Kidney (tissue), 14 donors: Measurements from ENCODE around the gene ARHGAP8. TPM values are rescaled to one million over a fixed set of nuclear protein-coding genes. Genes with fewer than 3 reads are reported as not detected.

Experiments used
- DNase-seq, 5 donors: peaks; one replicate each; pipeline ENCODE4 v3.0.0-alpha.2; 2013 to 2020
- FAIRE-seq: peaks from 2 replicates; lab custom pipeline; 2012; peaks lifted over from hg19 to GRCh38; lab: Jason Lieb, UNC
- H3K27ac ChIP-seq, 2 donors: one replicate each; pipeline ENCODE4 v1.7.0; 2013; ENCODE audit warnings: low read depth in 2 of 2, low read length in 2 of 2, inconsistent platforms in 1 of 2
- H3K27me3 ChIP-seq: one replicate; pipeline ENCODE4 v1.7.1; 2013; ENCODE audit warnings: low read length, inconsistent platforms; ENCODE audit not compliant: control insufficient read depth, insufficient read depth
- H3K36me3 ChIP-seq, 3 donors: one replicate each; pipeline versions ENCODE4 v1.7.0 to v1.7.1; 2013; ENCODE audit warnings: low read length in 3 of 3, control low read depth in 1 of 3, inconsistent platforms in 1 of 3; ENCODE audit not compliant: insufficient read depth in 3 of 3, control insufficient read depth in 2 of 3
- H3K4me1 ChIP-seq, 3 donors: one replicate each; pipeline versions ENCODE4 v1.7.0 to v1.7.1; 2013; ENCODE audit warnings: low read length in 3 of 3, inconsistent platforms in 1 of 3, low read depth in 1 of 3; ENCODE audit not compliant: control insufficient read depth in 2 of 3, insufficient read depth in 2 of 3
- H3K4me3 ChIP-seq, 3 donors: one replicate each; pipeline versions ENCODE4 v1.7.0 to v1.8.1; 2013; ENCODE audit warnings: low read length in 3 of 3, control low read depth in 1 of 3, inconsistent platforms in 1 of 3
- H3K9ac ChIP-seq, 3 donors: one replicate each; pipeline versions ENCODE4 v1.7.0 to v1.7.1; 2013; ENCODE audit warnings: low read length in 3 of 3, control low read depth in 1 of 3, inconsistent platforms in 1 of 3
- H3K9me3 ChIP-seq, 3 donors: one replicate each; pipeline versions ENCODE4 v1.7.0 to v1.7.1; 2013; ENCODE audit warnings: low read length in 3 of 3, control low read depth in 1 of 3, inconsistent platforms in 1 of 3; ENCODE audit not compliant: control insufficient read depth in 2 of 3, insufficient read depth in 1 of 3
- intact Hi-C: fragments of 100-400 bp; cut with DNase I; formaldehyde crosslinking; loops from one replicate; pipeline ENCODE4 v1.11.1; 2022
- polyA plus RNA-seq: library from polyadenylated mRNA; stranded (reverse); fragments of 350-450 nt; fragmentation: Illumina TruSeq; extraction: RNeasy Lipid Tissue Mini Kit (QIAGEN cat#74804); gene quantifications from one replicate; pipeline ENCODE4 v1.2.3, GENCODE V29; 2014; ENCODE audit warnings: low read depth, low replicate concordance; ENCODE audit not compliant: insufficient read depth
- total RNA-seq: library from RNA; stranded (reverse); fragmentation: NEBNext Ultra II Directional; extraction: Animal tissue kit (Norgen Biotek cat#: 25700); gene quantifications from one replicate; pipeline ENCODE4 v1.2.1, GENCODE V29; 2021
- TF ChIP-seq, protein P1 (sequence below): IDR thresholded peaks from 3 replicates; pipeline ENCODE4 v1.5.1; 2012; ENCODE audit warnings: mild to moderate bottlenecking, moderate library complexity, borderline replicate concordance; ENCODE audit not compliant: insufficient read depth; ENCODE audit errors: extremely low read depth
- donor health status: control.
- donor health status: control.
- donor health status: control.
- donor health status: control.
- donor health status: control.
- donor health status: DM: yes; HTN: yes; CAD: no.
- donor health status: Normal renal cell carcinoma (clear cell type).

Gene ARHGAP8
- total and polyA plus RNA-seq, 2 donors from 2014 or later, result 30.2 to 35.7 TPM

DNA sequence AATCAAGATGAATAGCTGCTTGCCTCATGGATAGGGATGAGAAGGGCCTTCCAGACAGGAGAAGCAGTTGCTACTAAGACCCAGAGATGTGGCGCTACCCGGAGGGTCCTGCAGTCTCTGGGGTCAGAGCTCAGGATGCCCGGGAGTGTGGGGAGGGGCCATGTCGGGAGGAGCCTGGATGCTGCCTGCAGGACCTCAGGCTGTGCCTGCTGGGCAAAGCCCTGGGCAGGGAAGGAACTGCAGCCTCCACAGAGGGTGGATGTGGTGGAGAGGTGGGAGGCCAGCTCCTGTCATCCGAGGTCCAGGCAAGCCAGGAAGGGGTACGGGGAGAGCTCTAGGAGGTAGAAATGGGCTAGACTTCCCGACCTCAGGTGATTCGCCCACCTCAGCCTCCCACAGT is 39.4 kb upstream of the ARHGAP8 start:
- Histone ChIP-seq H3K4me1 (peaks cover 0 to 10% (median 0%) of the 10 kb centered on the region in 3 donors), H3K9me3 (no peaks in the 10 kb centered on the region), H3K36me3 (peaks cover 0 to 4% (median 0%) of the 10 kb centered on the region in 3 donors), H3K9ac (no peak overlapping the region), H3K4me3 (no peak overlapping the region), H3K27me3 (no peaks in the 10 kb centered on the region), H3K27ac (no peak overlapping the region)
- FAIRE-seq, result no peak
- no peak for DNase-seq
- intact Hi-C loops, result no loop called here
- TF ChIP-seq, protein P1, sequence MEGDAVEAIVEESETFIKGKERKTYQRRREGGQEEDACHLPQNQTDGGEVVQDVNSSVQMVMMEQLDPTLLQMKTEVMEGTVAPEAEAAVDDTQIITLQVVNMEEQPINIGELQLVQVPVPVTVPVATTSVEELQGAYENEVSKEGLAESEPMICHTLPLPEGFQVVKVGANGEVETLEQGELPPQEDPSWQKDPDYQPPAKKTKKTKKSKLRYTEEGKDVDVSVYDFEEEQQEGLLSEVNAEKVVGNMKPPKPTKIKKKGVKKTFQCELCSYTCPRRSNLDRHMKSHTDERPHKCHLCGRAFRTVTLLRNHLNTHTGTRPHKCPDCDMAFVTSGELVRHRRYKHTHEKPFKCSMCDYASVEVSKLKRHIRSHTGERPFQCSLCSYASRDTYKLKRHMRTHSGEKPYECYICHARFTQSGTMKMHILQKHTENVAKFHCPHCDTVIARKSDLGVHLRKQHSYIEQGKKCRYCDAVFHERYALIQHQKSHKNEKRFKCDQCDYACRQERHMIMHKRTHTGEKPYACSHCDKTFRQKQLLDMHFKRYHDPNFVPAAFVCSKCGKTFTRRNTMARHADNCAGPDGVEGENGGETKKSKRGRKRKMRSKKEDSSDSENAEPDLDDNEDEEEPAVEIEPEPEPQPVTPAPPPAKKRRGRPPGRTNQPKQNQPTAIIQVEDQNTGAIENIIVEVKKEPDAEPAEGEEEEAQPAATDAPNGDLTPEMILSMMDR, result no peak

DNA sequence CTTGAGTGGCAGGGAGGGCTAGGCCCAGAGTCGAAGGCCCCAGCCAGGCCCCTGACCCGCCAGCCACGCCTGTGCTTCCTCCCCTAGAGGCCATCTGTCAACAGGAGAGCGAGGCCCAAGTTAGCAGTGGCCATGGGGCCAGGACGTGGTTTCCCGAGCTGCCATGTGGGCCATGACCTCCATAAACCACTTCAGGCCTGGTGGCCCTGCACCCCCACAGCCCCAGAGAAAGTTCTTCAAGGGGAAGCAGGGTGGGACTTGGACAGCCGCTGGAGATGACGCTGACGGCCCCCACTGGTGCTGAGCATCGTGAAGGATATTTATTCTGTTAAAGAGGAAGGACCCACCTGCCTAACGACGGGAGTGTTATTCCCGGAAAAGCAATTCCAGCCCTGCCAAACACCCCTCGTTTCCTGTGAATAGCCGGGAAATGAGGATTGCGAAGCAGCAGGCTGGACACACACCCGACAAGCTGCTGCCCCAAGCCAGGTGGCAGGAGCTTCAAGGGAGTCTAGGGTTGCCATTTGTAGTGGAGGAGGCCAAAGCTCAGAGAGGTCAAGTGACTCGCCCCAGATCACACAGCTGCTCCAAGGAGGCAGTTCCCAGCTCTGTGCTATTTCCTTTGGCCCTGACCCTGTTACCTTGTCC is 37.5 kb upstream of the ARHGAP8 start:
- H3K9ac ChIP-seq, result no peak overlapping the region
- TF ChIP-seq, protein P1, result no peak
- DNase-seq, result no peak
- H3K27ac ChIP-seq, result no peak overlapping the region
- no peaks in the 10 kb centered on the region for H3K9me3 ChIP-seq
- H3K4me1 ChIP-seq, result peaks cover 0 to 10% (median 0%) of the 10 kb centered on the region in 3 donors
- peaks cover 0 to 7% (median 0%) of the 10 kb centered on the region in 3 donors for H3K36me3 ChIP-seq
- no peaks in the 10 kb centered on the region for H3K27me3 ChIP-seq
- no peak for FAIRE-seq
- H3K4me3 ChIP-seq, result no peak overlapping the region
- intact Hi-C loops, result no loop called here

DNA sequence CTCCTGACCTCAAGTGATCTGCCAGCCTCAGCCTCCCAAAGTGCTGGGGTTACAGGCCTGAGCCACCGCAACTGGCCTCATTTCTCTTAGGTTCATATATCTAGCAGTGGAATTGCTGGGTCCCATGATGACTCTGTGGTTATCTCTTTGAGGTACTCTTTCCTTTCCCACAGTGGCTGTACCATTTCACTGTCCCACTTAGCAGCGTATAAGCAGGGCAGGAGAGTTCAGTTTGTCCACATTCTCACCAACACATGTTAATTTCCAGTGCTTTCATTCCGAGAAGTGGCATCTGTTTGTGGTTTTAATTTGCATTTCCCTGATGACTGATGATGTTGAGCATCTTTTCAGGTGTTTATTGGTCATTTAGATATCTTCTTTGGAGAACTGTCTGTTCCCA is 34.0 kb upstream of the ARHGAP8 start:
- H3K4me1 ChIP-seq, result peaks cover 0 to 4% (median 0%) of the 10 kb centered on the region in 3 donors
- H3K27ac ChIP-seq, result no peak overlapping the region
- no peak overlapping the region for H3K4me3 ChIP-seq
- intact Hi-C loops, result no loop called here
- no peaks in the 10 kb centered on the region for H3K9me3 ChIP-seq
- no peak overlapping the region for H3K9ac ChIP-seq
- TF ChIP-seq, protein P1, result no peak
- DNase-seq, result no peak
- FAIRE-seq, result no peak
- H3K27me3 ChIP-seq, result no peaks in the 10 kb centered on the region
- peaks cover 0 to 7% (median 0%) of the 10 kb centered on the region in 3 donors for H3K36me3 ChIP-seq
